GM10266 (cell line): ENCODE data around the gene PDGFD.

ENCODE experiments used
- DNase-seq: peaks from one replicate; pipeline ENCODE4 v3.0.0; 2012; ENCODE audit errors: extremely low spot score
- CTCF ChIP-seq: IDR thresholded peaks from 2 replicates; pipeline ENCODE4 v1.5.1; 2012; ENCODE audit warnings: mild to moderate bottlenecking, low read depth; ENCODE audit not compliant: control insufficient read depth, insufficient read depth; ENCODE audit errors: missing control alignments

PDGFD gene

GRCh38 chr11:103907548-103908455 is 256.1 kb downstream of the PDGFD start:
- DNase-seq, result no peak
- no peak for TF ChIP-seq CTCF

GRCh38 chr11:103907136-103907535 is 256.8 kb downstream of the PDGFD start:
- TF ChIP-seq CTCF, result no peak
- no peak for DNase-seq

GRCh38 chr11:103906291-103906867 is 257.6 kb downstream of the PDGFD start:
- no peak for TF ChIP-seq CTCF
- DNase-seq, result no peak

GRCh38 chr11:103904324-103904667 is 259.7 kb downstream of the PDGFD start:
- no peak for TF ChIP-seq CTCF

GRCh38 chr11:103903621-103904323 is 260.2 kb downstream of the PDGFD start:
- no peak for DNase-seq
- no peak for TF ChIP-seq CTCF

More at GRCh38 chr11:103904324-103904667, 259.7 kb downstream of the PDGFD start:
- no peak for DNase-seq

- no peak for TF ChIP-seq CTCF
- DNase-seq, result no peak
These were observed 261.0 kb downstream of the PDGFD start for GRCh38 chr11:103902994-103903393.

GRCh38 chr11:103901656-103902055 is 262.3 kb downstream of the PDGFD start:
- no peak for DNase-seq
- TF ChIP-seq CTCF, result no peak
